ENCODE results near the gene CAPN10.

CAPN10 gene

GRCh38 chr2:240590681-240591111, 4.2 kb downstream of the CAPN10 start:
- no peak for DNase-seq

DNA sequence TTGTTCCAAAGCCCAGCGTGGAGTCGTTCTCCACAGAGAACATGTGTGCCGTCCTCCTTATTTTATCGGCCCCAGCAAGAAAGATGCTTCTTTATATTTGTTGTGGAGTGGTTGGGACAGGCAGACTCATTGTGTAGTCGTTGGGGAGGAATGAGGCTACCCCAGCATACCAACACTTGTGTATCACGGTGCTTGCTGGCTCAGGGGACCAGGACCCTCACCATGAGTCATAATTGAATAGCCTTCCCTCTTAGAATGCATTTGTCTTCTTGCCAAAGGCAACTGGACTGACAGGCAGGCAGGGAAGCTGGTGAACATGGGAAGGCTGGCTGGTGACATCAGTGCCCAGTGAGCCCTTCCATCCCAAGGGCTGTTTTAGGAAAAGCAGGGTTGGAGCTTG, 4.7 kb downstream of the CAPN10 start:
- DNase-seq: no peak

GRCh38 chr2:240591784-240592183, 5.2 kb downstream of the CAPN10 start:
- DNase-seq: no peak

DNA sequence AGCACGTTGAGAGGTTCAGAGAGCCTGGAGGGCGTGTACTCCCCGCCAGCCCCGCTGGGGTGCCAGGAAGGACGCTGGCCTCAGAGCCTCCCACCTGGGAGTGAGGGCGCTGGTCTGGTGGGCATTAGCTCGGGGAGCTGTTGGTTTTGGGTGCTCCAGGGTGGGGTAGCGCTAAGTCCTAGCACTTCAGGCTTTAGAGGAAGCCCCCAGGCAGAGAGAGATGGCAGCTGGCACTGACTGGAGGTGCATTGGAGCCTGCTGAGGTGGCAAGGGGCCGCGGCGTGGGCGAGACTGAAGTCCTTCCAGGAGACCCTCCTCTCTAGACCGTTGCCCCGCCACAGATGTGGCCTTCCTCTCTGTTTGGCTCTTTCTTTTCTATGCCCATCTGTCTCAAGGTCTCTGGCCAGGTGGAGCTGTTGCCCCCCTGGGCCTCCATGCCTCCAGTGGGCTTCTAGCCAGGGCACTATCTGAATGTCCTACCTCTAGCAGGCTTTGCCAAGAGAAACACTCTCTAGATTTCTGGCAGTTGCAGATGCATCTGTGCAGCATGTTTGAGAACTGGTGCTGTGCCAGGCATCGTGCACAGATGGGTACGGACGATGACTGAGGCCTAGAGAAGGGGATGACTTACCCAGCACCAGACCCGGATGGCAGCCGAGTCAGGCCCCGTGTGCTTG, 6.6 kb downstream of the CAPN10 start:
- no peak for DNase-seq

DNA sequence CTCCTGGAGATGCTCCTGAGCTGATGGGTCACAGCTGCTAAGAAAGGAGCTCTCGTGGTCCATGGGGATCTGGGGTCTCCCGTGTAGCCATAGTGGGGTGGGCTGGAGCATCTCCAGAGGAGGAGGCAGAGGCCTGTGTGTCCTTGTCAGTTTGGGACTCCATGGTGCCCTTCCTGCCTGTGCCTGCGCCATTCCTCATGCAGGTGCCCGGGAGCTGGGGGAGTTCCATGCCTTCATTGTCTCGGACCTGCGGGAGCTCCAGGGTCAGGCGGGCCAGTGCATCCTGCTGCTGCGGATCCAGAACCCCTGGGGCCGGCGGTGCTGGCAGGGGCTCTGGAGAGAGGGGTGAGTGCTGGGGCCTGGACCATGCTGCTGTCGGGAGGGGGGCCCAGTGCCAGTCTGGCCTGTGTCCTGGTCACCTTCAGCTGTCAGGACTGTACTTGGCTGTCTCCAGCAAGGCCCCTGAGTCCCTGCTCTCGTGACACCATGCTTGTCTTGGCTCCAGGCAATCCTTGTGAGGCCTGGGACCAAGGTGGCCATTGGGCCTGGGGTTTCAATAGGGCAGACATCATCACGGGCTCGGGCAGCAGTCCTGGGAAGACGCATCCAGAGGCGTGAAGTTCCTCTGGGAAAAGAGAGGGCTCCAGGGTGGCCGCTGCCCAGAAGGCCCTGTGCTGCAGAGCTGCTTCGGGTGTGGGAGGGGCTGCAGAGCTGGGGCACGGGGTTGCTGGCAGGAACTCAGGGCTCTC, 7.3 kb downstream of the CAPN10 start:
- DNase-seq: no peak

DNA sequence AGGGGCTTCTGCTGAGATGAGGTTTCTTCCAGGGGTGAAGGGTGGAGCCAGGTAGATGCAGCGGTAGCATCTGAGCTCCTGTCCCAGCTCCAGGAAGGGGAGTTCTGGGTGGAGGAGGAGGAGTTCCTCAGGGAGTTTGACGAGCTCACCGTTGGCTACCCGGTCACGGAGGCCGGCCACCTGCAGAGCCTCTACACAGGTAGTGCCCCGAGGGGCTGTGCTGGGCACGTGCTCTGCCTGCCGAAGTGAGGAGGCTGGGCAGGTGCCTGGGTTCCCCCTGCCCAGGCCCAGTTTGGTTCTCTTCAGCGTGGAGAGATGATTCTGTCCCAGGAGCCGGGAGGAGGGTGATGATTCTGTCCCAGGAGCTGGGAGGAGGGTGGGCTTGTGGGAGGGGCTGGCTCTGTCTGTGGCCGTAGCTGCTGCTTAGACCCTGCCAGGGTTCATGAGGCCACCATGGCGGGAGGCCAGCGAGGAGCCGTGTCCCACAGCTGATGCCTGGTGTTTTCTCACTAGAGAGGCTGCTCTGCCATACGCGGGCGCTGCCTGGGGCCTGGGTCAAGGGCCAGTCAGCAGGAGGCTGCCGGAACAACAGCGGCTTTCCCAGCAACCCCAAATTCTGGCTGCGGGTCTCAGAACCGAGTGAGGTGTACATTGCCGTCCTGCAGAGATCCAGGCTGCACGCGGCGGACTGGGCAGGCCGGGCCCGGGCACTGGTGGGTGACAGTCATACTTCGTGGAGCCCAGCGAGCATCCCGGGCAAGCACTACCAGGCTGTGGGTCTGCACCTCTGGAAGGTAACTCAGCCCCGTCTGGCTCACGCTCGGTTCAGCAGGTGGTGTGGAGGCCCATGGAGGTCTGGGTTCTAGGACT, 8.2 kb downstream of the CAPN10 start:
- no peak for DNase-seq

GRCh38 chr2:240595381-240596079, 9.0 kb downstream of the CAPN10 start:
- DNase-seq: no peak

DNA sequence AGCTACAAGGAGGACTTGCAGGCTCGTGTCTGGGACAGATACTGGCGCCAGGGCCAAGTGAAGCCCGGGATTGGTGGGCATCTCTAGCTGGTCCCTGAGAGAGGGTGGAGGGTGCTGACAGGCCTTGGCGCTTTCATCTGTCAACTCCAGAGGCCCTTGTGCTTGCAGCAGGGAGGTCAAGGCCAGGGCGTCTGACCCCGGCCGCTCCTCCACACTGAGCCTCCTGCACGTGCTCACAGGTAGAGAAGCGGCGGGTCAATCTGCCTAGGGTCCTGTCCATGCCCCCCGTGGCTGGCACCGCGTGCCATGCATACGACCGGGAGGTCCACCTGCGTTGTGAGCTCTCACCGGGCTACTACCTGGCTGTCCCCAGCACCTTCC, 9.5 kb downstream of the CAPN10 start:
- DNase-seq: no peak

DNA sequence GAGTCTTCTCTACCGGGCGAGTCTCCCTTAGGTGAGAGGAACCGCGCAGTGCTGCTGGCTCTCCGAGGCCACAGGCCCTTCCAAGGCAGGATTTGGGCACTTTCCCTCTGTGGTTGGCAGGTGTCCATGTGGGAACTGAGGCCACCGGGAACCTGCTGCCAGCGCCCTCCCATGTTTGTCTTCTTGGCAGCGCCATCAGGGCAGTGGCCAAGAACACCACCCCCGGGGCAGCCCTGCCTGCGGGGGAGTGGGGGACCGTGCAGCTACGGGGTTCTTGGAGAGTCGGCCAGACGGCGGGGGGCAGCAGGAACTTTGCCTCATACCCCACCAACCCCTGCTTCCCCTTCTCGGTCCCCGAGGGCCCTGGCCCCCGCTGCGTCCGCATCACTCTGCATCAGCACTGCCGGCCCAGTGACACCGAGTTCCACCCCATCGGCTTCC, 10.0 kb downstream of the CAPN10 start:
- DNase-seq: no peak

DNA sequence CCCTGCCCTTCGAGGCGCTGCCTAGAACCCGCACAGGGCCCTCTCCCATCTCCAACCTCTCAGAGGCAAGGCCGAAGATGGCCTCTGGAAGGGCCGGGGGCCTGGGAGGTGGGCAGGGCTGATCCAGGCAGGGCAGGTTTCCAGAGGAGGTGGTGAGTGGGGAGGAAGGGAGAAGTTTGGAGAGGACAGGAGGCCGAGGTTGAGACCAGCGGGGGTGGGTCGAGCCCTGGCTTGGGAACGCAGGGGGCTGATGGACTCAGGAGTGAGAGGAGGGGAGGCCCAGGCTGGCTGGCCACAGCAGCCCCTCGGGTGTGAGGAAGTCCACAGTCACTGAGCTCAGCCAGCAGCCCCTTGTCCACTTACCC, 10.5 kb downstream of the CAPN10 start:
- DNase-seq: no peak

DNA sequence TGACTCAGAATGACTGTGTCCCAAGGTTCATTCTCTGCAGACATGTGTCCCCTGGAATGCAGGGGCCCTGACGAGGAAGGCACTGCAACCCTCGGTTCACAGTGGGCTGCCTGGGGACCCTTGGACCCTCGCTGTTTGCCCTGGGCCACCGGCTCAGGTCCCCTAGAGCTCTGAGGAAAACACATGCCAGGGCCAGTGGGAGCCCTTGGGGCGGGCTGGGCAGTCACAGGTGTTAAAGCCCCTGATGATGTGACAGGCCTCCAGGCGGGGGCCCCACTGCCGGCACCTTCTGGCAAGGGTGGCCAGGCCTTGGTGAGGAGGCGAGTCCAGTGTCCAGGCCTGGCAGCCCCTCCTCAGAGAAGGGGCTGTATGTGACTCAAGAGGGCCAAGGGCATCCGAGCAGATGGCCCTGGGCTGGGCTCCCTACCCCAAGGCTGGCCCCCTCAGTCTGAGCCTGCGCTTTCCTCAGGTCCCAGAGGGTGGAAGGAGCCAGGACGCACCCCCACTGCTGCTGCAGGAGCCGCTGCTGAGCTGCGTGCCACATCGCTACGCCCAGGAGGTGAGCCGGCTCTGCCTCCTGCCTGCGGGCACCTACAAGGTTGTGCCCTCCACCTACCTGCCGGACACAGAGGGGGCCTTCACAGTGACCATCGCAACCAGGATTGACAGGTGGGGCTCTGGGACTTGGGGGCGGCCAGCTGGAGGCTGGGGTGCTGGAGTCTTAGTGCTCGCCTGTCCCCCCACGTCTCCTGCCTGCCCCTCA, 11.1 kb downstream of the CAPN10 start:
- DNase-seq: no peak

DNA sequence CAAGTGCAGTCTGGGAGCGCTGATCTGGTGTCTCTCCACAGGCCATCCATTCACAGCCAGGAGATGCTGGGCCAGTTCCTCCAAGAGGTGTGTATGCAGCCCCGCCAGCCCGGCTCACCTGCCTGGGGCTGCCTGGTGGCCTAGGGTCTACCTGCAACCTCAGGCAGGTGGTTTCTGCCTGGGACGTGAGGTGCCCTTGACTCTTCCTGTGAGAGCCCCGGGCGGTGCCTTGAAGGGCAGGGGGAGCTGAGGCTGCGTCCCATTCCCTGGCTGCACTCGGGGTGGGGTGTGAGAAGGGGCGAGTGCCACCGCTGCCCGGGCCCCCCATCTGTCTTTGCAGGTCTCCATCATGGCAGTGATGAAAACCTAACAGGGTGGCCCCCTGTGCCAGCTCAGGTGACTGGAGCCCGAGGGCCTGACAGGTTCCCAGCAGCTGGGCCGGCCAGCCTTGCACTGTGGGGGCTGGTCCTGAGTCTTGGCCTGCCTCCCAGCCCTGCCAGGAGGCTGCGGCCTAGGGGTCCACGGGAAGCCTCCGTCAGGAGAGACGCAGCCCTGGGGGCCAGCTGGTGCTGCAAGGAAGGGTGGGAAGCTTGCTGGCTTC, 11.9 kb downstream of the CAPN10 start:
- DNase-seq: no peak

- DNase-seq: no peak
Measured at GRCh38 chr2:240599141-240599583, 12.6 kb downstream of the CAPN10 start.

DNA sequence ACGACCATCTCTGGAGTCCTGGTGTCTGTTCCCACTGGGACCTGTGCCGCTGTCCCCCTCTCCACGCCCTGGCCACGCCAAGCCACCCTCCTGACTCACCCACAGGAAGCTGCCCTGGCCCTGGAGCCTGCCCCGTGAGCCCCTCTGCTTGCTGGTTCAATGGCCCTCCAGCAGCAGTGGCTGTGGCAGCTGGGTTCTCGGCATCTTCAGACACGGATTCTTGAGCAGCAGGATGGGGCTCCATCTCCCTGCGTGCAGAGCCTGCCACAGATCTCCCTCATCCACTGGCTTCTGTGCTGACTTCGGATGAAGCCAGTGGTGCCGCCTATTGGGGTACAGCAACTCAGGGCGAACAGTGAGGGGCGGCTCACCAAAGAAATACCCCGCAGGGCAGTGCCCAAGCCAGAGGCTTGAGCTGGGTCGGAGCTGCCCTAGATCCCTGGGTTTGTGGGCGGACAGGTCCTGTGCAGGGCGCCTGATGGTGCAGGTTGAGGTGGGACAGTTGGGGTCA, 14.0 kb downstream of the CAPN10 start:
- no peak for DNase-seq

- DNase-seq: no peak
Measured at GRCh38 chr2:240601061-240601830, 14.7 kb downstream of the CAPN10 start.

DNA sequence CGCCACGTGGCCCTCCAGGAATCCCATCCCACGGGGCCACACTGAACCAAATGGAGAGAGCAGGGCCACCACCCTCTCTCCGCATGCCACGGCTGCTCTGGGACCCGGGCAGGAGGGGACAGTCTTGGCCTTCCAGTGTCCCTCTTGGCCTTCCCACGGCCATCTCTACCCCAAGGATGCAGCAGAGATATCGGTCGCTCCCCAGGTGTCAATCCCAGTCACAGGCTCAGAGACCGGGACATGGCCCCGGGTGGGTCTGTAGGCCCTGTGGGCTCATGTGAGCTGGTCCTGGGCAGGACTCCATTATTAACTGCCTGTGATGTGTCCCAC, 15.3 kb downstream of the CAPN10 start:
- DNase-seq: no peak

GRCh38 chr2:240602266-240603050, 15.9 kb downstream of the CAPN10 start:
- DNase-seq: no peak

- no peak for DNase-seq
Measured at GRCh38 chr2:240603081-240603835, 16.7 kb downstream of the CAPN10 start.

DNA sequence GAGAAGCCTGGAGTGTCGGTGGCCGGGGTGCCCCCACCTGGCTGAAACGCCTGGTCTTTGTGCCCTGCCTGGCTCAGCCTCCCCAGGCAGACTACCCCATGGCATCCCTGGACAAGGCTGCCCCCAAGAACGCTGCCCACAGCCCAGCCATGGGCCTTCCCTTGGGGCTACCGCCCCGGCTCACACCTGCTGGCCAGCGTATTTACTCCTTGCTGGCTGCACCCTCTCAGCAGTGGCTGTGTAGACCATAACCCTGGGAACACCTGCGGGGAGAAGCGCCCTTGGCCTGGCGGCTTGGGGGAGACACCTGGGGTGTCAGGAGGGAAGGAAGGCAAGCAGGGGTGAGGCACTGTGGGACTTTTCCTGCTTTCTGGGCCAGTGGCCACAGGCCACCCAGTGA, 17.3 kb downstream of the CAPN10 start:
- DNase-seq: no peak
